HEK293 (cell line): ENCODE data around the gene ACADM.

ENCODE experiments used
- ATF2 ChIP-seq: fragments of 450-650 bp; formaldehyde crosslinking; IDR thresholded peaks from 2 replicates; pipeline ENCODE4 v1.5.1; 2016; ENCODE audit warnings: missing biosample characterization, missing genetic modification characterization, low read depth
- CTCF ChIP-seq: fragments of 450-650 bp; formaldehyde crosslinking; IDR thresholded peaks from 2 replicates; pipeline ENCODE4 v1.5.1; 2016; ENCODE audit warnings: missing biosample characterization, missing genetic modification characterization
- PRDM10 ChIP-seq: fragments of 450-650 bp; formaldehyde crosslinking; IDR thresholded peaks from 2 replicates; pipeline ENCODE4 v1.5.1; 2016; ENCODE audit warnings: missing biosample characterization, missing genetic modification characterization
- YY1 ChIP-seq: fragments of 450-650 bp; formaldehyde crosslinking; IDR thresholded peaks from 2 replicates; pipeline ENCODE4 v1.5.1; 2018; ENCODE audit warnings: missing biosample characterization, missing genetic modification characterization
- ZNF16 ChIP-seq: fragments of 450-650 bp; formaldehyde crosslinking; IDR thresholded peaks from 2 replicates; pipeline ENCODE4 v1.5.1; 2016; ENCODE audit warnings: low read depth, missing biosample characterization, missing genetic modification characterization
- ZNF426 ChIP-seq: fragments of 450-650 bp; formaldehyde crosslinking; IDR thresholded peaks from 2 replicates; pipeline ENCODE4 v1.5.1; 2017; ENCODE audit warnings: missing biosample characterization, missing genetic modification characterization, mild to moderate bottlenecking, inconsistent platforms, moderate library complexity

- TF ChIP-seq CTCF (tag by site-specific recombination) (no peak), ZNF426 (tag by site-specific recombination) (no peak), PRDM10 (tag by site-specific recombination) (no peak), ZNF16 (tag by site-specific recombination) (no peak), YY1 (no peak), ATF2 (tag by site-specific recombination) (no peak)
Observed at GRCh38 chr1:75731881-75732280, 7.4 kb downstream of the ACADM start.
